GM04504 (cell line): Measurements from ENCODE around the gene SMYD3.
A peak's percentile ranks its signal among the peaks of the same experiment; 100 is the strongest.

ENCODE experiments used
- DNase-seq: peaks from one replicate; pipeline ENCODE4 v3.0.0-alpha.2; 2012; ENCODE audit warnings: low read depth

SMYD3 gene

GRCh38 chr1:246506674-246507481 is at the start of gene SMYD3:
TSS of gene SMYD3 (minus strand) at chr1:246507279.
- DNase-seq = peak; percentile 39

GRCh38 chr1:246554201-246554600 is 47.1 kb upstream of the SMYD3 start:
- no peak for DNase-seq

GRCh38 chr1:246552110-246552509 is 45.0 kb upstream of the SMYD3 start:
- DNase-seq = no peak

- DNase-seq = no peak
These were observed 43.3 kb upstream of the SMYD3 start for GRCh38 chr1:246550402-246550801.

- DNase-seq = no peak
These were observed 42.6 kb upstream of the SMYD3 start for GRCh38 chr1:246549665-246550064.

- DNase-seq = no peak
These were observed 36.9 kb upstream of the SMYD3 start for GRCh38 chr1:246544001-246544400.

GRCh38 chr1:246540738-246541491 is 33.8 kb upstream of the SMYD3 start:
- DNase-seq = no peak

- DNase-seq = no peak
These were observed 30.8 kb upstream of the SMYD3 start for GRCh38 chr1:246537887-246538286.

GRCh38 chr1:246537441-246537840 is 30.4 kb upstream of the SMYD3 start:
- no peak for DNase-seq

GRCh38 chr1:246534114-246534513 is 27.0 kb upstream of the SMYD3 start:
- no peak for DNase-seq

- DNase-seq = no peak
These were observed 26.4 kb upstream of the SMYD3 start for GRCh38 chr1:246533371-246533905.

- DNase-seq = no peak
These were observed 25.4 kb upstream of the SMYD3 start for GRCh38 chr1:246532519-246532918.

GRCh38 chr1:246530482-246530881 is 23.4 kb upstream of the SMYD3 start:
- no peak for DNase-seq

- no peak for DNase-seq
These were observed 22.1 kb upstream of the SMYD3 start for GRCh38 chr1:246528933-246529731.

GRCh38 chr1:246527402-246528088 is 20.5 kb upstream of the SMYD3 start:
- no peak for DNase-seq

- DNase-seq = no peak
These were observed 19.8 kb upstream of the SMYD3 start for GRCh38 chr1:246526915-246527314.

GRCh38 chr1:246526380-246526779 is 19.3 kb upstream of the SMYD3 start:
- DNase-seq = no peak

- DNase-seq = no peak
These were observed 12.4 kb upstream of the SMYD3 start for GRCh38 chr1:246519514-246519913.

- DNase-seq = no peak
These were observed 11.6 kb upstream of the SMYD3 start for GRCh38 chr1:246518456-246519205.

GRCh38 chr1:246517391-246517790 is 10.3 kb upstream of the SMYD3 start:
- DNase-seq = no peak

- DNase-seq = no peak
These were observed 9.0 kb upstream of the SMYD3 start for GRCh38 chr1:246516126-246516525.
